GM21825 (cell line): ENCODE data around the gene AOC1.
"Not testable (repeated sequence)": the region's sequence is repeated elsewhere in the genome, so short reads cannot be mapped to it uniquely, and the experiment has no call there.

Experiments
- ATAC-seq: cut with Tn5 transposase; IDR thresholded peaks from one replicate; pipeline ENCODE4 v1.9.1; 2021; ENCODE audit warnings: mild to moderate bottlenecking, moderate library complexity; ENCODE audit not compliant: unreplicated experiment

Gene AOC1, protein sequence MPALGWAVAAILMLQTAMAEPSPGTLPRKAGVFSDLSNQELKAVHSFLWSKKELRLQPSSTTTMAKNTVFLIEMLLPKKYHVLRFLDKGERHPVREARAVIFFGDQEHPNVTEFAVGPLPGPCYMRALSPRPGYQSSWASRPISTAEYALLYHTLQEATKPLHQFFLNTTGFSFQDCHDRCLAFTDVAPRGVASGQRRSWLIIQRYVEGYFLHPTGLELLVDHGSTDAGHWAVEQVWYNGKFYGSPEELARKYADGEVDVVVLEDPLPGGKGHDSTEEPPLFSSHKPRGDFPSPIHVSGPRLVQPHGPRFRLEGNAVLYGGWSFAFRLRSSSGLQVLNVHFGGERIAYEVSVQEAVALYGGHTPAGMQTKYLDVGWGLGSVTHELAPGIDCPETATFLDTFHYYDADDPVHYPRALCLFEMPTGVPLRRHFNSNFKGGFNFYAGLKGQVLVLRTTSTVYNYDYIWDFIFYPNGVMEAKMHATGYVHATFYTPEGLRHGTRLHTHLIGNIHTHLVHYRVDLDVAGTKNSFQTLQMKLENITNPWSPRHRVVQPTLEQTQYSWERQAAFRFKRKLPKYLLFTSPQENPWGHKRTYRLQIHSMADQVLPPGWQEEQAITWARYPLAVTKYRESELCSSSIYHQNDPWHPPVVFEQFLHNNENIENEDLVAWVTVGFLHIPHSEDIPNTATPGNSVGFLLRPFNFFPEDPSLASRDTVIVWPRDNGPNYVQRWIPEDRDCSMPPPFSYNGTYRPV

GRCh38 chr7:150852371-150852905, at the start of gene AOC1:
AOC1 (plus strand) TSS chr7:150852517; CDS start chr7:150856471, 3,954 bp downstream.
- no peak for ATAC-seq

- ATAC-seq, result no peak
Observed at GRCh38 chr7:150803161-150803860, 49.0 kb upstream of the AOC1 start.

DNA sequence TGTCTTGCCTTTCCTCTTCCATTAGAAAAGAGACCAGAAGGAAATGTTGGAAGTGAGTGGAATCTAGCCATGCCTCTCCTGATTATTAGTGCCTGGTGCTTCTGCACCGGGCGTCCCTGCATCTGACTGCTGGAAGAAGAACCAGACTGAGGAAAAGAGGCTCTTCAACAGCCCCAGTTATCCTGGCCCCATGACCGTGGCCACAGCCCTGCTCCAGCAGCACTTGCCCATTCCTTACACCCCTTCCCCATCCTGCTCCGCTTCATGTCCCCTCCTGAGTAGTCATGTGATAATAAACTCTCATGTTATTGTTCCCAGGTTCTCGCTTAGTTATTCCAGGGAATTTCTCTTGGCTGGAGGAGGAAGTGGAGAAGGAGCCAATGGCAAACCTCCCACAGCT, 47.5 kb upstream of the AOC1 start:
- ATAC-seq, result no peak

- no peak for ATAC-seq
Observed at GRCh38 chr7:150805864-150806263, 46.5 kb upstream of the AOC1 start.

GRCh38 chr7:150806454-150806853, 45.9 kb upstream of the AOC1 start:
- ATAC-seq, result no peak

- ATAC-seq, result no peak
Observed at GRCh38 chr7:150806863-150807262, 45.5 kb upstream of the AOC1 start.

- ATAC-seq, result not testable (repeated sequence)
Observed at GRCh38 chr7:150807616-150808438, 44.5 kb upstream of the AOC1 start.

- ATAC-seq, result no peak
Observed at GRCh38 chr7:150814328-150815001, 37.9 kb upstream of the AOC1 start.

GRCh38 chr7:150818971-150819370, 33.3 kb upstream of the AOC1 start:
- no peak for ATAC-seq

DNA sequence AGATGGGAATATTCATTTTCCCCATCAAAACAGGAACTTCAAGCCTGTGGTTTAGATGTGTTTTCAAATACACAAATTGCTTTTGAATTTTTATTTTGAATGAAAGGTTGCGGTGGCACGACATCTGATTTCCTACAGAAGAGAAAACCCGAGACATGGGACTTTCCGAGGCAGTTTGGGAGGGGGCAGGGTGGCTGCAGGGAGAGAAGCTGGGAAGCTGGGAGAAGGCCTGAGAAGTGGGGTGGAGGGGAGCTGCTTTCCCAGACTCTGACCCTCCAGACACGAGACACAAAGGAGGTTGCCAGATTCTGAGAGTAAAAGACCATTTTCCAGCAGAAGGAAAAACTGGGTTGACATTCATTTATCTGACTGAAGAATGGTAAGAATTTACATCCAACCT, 32.2 kb upstream of the AOC1 start:
- ATAC-seq, result no peak

DNA sequence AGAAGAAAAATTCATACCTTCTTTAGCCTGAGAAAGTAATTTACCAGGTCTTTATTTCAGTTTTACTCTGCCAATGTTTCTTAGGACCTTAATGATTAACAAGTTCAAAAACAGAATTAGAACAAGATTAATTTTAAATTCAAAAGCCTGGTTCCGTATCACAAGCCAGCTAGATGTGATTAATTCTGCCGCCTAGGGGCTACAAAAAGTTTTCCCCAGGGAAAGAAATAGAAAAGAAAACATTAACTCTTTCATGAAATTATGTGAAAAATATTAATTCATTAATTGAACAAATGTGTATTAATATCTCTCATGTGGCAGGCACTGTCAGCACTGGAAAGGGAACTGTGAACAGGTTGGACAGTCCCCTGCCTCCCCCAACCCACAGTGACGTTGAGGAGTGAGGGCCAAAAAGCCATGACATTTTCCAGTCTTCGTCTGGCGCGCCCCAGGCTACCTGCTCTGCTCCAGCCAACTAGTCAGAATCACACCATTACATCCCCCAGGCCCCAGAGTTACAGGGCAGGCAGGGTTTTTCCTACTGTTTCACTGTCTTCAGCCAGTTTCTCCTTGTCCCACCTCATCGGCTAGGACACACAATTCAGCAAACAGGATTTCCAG, 31.6 kb upstream of the AOC1 start:
- no peak for ATAC-seq

DNA sequence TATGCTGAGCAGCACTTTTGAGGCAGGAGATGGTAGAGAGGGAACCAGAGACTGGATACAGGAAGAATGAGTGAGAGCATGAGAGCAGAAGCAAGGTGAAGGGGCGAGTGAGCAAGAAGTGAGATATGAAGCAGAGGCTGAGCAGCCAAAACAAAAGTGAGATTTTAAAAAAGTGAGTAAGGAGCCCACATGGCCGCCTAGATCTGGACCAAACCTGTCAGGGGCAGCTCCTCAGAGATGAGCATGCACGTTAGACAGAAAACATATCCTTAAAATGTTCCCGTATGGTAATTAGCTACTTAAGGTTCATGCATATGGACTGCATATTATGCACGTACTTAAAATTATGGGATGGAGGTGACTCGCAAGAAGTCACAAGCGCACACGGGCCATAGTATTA, 29.3 kb upstream of the AOC1 start:
- no peak for ATAC-seq

GRCh38 chr7:150823484-150824126, 28.7 kb upstream of the AOC1 start:
- ATAC-seq, result no peak

- ATAC-seq, result no peak
Observed at GRCh38 chr7:150824379-150825177, 27.7 kb upstream of the AOC1 start.

DNA sequence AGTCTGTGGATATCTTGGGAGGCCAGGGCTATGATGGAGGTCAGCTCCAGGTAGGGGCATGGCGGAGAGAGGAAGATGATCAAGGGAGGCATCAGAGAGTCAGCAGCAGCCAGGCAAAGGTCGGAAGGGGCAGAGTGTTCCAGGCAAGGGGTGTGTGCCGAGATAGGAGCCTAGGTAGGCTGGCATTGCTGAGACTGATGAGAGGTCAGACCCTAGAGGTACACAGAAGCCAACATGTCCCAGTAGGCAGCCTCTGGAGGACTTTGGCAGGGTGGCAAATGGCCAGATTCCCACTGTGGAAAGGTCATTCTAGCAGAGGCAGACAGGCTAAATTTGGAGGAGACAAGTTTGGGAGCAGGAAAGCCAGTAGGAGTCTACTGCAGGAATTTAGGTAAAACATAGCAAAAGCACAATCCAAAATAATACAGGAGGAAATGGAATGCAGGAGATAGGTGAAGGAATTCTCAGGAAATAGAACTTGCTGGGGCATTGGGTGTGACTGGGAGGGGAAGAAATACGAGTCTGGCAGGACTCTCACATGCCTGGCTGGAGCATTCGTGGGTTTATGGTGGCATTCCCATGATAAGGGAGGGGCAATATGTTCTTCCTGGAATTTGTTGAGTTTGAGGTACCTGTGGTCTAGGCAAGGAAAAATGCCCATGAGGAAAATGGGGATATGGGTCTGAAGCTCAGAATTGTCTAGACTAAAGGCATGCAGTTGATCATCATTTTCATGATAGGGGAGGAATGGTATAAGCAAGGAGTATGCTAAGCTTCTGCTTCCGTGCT, 26.1 kb upstream of the AOC1 start:
- ATAC-seq, result no peak

- ATAC-seq, result no peak
Observed at GRCh38 chr7:150828384-150828783, 23.9 kb upstream of the AOC1 start.

DNA sequence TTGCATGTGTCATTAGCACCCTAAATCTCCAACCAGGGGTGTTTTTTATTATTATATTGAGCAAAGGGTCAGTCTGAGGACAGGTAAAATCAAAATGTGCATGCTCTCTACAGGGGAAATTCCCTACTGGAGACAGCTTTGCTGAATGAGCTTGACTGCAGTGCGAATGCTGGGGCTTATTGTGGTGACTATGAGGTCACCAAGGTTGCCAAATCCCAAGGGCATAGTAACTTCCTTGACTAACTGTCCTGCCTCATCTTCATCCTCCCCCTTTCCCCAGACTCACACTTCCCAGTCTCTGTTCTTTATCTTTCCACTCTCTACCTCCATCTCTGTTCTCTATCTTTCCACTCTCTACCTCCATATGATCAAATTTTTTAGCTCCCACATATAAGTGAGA, 22.9 kb upstream of the AOC1 start:
- ATAC-seq, result no peak
